Left ventricle myocardium superior (tissue), 1 donor: ENCODE measurements around the gene ANKMY2. TPM values are rescaled to one million over a fixed set of nuclear protein-coding genes. Genes with fewer than 3 reads are reported as not detected.
"Not testable (repeated sequence)": the region's sequence is repeated elsewhere in the genome, so short reads cannot be mapped to it uniquely, and the experiment has no call there.

ENCODE experiments used
- ATAC-seq: fragments of 200-7000 bp; cut with Tn5 transposase; one replicate; pipeline ENCODE4 v1.9.1; 2020; ENCODE audit warnings: mild to moderate bottlenecking, moderate library complexity
- DNase-seq: peaks from one replicate; pipeline ENCODE4 v3.0.0-alpha.2; 2020
- intact Hi-C: fragments of 100-400 bp; cut with micrococcal nuclease; formaldehyde crosslinking; loops from one replicate; pipeline ENCODE4 v1.11.0; 2022
- total RNA-seq: library from RNA; stranded (reverse); fragmentation: NEBNext Ultra II Directional; extraction: Animal tissue kit (Norgen Biotek cat#: 25700); gene quantifications from one replicate; pipeline ENCODE4 v1.2.1, GENCODE V29; 2021
- donor health status: DM: no; HTN: yes; CAD: no; lungs with severe emphysema.

Gene ANKMY2
- total RNA-seq, 1 donor from 2014 or later, result 24.6 TPM

DNA sequence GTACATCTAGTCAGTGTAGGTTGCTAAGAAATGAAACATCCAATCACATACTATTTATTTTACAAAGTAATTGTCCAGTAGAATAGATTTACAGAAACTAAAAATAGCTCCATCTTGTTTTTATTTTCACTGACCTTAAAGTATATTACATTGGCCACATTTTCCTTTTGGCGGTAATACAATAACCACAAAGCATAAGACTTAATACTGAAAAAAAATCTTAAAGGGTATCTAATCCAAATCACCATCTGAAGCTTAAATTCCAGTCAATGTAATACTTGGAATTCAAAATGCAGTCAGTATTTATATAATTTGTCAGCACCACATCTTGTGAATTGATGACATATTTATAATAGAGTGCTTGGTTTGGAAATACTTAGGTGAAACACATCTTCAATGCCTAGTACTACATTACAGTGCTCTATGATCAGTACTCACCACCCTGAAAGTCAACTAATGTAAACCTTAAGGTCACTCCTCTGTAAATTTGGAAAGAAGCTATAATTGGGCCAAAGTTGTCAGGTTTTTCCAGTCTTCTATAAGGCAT, 8.9 kb downstream of the ANKMY2 start:
- intact Hi-C loops, result no loop called here
- DNase-seq (no peak), ATAC-seq (no peak)

GRCh38 chr7:16634271-16634738, 11.2 kb downstream of the ANKMY2 start:
- ATAC-seq (peak; percentile 85), DNase-seq (no peak)
- intact Hi-C loops, result no loop called here

DNA sequence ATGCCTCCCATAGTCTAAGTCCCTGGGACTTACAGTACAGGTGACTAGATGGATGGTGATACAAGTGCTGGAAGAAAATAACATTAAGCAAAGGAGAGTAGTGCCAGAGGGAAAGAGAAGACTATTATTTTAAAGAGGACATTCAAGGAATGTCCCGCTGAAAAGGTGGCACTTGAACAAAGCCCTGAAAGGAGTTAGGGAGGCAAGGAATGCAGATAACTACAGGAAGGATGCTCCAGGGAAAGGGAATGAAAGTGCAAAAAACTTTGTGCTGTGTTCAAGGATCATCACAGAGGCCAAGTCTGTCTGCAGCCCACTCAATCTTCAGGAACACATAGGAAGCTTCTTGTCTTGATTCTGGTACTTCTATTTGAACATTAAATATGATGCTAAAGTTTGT, 14.9 kb downstream of the ANKMY2 start:
- ATAC-seq, result no peak
- intact Hi-C loops, result no loop called here
- no peak for DNase-seq

DNA sequence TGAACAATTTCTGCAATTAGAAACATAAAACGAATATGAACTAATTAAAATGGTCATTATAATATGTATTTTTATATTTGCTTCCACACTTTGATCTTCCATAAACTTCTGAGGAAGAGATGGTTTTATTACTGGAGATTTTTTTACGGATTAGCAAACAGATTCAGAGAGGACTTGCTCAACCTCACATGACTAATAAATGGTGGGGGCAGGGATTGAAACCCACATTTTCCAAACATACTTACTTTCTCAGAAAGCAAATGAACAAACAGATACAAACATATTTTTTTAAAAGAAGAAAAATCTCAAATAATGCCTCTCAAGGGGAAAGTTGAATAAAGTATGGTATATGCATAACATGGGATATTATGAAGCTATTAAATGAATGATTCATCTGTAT, 18.3 kb downstream of the ANKMY2 start:
- intact Hi-C loops, result no loop called here
- DNase-seq (no peak), ATAC-seq (no peak)

DNA sequence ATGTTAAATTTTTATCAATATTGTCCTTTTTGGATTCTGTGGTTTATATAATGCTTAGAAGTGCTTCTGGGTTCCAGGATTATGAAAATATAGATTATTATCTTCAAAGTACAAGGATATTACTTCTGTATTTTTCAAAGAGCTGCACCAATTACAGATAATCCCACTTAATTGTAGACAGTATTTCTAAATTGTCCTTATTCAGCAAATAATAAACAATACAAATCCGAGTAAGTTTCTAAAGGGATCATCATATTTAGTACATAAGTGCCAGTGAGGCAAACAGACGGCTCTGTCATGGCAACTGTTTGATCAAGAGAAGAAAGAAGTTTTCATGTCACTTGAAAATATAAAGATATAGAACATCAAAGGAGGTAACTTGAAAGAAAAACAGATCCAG, 19.2 kb downstream of the ANKMY2 start:
- DNase-seq (no peak), ATAC-seq (no peak)
- intact Hi-C loops, result no loop called here

DNA sequence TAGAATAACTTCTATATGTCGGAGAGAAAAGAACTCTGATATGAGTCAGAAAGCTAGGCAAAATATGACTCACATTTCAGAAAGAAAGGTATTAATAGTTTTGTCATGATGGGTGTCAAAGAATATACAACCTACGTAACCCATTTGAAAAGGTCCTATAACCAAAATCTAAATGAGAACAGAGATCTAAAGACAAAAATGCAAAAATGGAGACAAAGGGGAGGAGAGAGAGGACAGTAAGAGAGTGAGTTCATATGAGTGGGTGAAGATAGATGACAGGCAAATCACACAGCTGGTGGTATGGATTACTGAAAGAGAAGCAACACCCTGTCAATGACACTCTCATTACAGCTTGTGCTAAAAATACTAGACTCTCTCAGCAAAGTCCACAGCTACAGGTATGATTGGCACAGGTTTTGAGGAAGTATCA, 25.6 kb downstream of the ANKMY2 start:
- intact Hi-C loops, result no loop called here
- peak; percentile 65 for ATAC-seq
- no peak for DNase-seq

DNA sequence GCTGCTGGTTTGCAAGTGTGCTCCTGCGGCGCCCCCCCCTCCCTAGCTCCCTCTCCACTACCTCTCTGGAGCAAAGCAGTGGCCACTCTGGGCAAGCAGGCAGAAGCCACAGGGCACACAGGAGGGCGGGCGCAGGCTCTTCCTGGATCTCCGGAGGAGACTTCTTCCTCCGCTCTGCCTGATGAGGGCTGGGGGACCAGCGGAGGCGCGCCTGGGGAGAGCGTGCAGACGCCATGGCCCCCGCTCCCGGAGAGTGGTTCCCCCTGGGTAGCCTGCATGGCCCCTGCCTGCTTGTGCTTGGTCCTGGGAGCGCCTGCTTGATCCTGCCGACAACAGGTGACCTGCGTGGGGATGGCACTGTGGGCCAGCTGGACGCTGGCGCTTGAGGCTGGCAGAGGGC, 29.0 kb downstream of the ANKMY2 start:
- ATAC-seq (no peak), DNase-seq (no peak)
- intact Hi-C loops, result no loop called here

- ATAC-seq, result no peak
- intact Hi-C loops, result no loop called here
Observed at GRCh38 chr7:16616122-16616521, 29.4 kb downstream of the ANKMY2 start.

DNA sequence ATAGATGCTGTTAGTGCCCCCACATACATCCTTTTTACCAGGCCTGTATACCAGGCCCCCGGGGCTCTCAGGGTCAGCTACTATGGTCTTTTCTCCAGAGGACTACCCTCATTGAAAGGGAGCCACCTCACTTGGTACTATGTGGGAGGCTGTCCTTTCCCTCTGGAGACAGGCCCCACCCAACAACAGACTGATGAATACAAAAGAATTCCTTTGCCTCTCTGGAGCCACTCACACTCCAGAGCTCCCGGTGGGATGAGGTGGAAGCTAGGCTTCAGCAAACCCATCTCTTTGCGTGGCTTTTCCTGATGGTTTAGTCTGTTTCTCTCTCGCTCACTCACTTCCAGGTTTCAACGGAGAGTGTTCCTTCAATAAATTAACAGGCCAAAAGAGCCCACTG, 30.3 kb downstream of the ANKMY2 start:
- DNase-seq (no peak), ATAC-seq (no peak)
- intact Hi-C loops, result no loop called here

More at GRCh38 chr7:16616122-16616521, 29.4 kb downstream of the ANKMY2 start:
- no peak for DNase-seq

DNA sequence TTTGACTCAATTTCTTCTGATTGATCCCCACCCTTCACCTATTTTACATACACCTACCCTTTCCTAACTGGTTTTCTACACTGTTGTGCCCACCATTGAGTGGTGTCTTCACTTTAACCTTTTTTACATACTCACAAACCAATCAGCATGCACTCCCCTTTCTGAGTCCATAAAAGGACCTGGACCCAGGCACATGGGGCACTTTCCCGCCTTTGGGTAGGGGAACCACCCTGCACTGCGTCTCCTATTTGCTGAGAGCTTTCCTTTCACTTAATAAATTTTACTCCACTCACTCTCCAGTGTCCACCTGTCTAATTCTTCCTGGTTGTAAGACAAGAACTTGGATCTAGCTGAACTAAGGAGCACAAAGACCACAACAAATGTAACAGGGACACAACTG, 33.8 kb downstream of the ANKMY2 start:
- DNase-seq (no peak), ATAC-seq (no peak)
- intact Hi-C loops, result no loop called here

DNA sequence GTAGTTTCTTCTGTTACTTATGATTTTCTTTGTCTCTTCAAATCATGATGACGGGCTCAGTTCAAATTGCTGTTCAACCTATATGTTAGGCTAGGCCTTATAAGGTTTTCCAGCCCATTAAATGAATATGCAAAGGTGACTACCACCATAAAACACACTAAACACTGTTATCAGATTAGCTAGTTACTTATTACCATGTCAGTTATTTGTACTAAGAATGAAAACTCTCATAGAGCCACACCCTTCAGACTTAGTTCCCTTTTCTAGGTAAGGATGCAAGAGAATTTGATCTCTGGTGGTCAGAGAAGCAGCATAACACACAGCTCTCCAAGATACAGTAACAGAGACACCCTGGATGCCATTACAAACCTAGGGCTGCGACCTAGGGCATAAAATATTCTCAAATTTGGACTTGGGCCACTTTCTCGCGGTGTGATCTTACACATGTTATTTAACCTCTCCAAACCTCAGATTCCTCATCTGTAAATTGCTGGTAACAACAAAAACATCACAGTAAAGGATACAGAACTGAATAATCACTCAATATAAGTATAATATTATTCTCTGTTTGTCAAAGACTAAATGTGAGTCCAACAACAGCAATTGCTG, 35.6 kb downstream of the ANKMY2 start:
- intact Hi-C loops, result no loop called here
- no peak for ATAC-seq
- DNase-seq, result no peak

- DNase-seq, result no peak
- no peak for ATAC-seq
- intact Hi-C loops, result no loop called here
Observed at GRCh38 chr7:16606704-16607103, 38.9 kb downstream of the ANKMY2 start.

GRCh38 chr7:16604054-16604453, 41.5 kb downstream of the ANKMY2 start:
- ATAC-seq (no peak), DNase-seq (no peak)
- intact Hi-C loops, result no loop called here

- no peak for ATAC-seq
- DNase-seq, result no peak
- intact Hi-C loops, result no loop called here
Observed at GRCh38 chr7:16603633-16604032, 41.9 kb downstream of the ANKMY2 start.

DNA sequence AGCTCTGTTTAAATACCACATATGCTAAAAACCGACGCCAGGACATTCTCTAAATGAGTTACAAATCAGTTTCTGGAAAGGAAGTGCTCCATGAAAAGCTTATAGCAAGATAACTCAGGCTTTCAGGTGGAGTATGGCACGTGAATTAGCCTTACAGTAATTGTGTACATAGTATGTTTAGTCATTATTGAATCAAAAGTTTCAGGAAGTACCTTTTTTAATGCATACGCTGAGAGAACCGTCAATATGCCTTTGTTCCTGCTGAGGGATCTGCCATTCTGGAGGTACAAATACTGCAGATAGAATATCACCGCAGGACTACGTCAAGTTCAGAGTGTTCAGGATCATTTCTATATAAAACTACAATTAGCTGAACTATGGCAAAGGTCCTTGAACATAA, 45.7 kb downstream of the ANKMY2 start:
- no peak for DNase-seq
- intact Hi-C loops, result no loop called here

DNA sequence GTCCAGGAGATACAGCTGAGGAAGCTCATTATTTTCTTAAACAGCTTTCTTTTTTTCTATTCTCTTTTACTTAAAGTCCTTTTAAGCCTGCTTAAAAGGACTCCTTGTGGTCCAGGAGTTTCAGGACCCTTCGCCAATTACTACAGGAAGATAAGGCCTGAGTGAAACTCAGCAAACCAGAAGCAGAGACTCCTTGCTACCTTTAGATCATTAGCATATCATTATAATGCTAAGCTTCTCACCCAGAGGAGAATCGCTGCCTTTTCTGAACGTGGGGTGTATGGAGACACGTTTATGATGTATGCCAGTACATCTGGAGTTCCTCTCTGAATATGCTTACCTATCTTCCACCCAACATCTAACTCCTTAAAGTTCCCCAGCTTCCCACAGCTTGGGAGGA, 47.5 kb downstream of the ANKMY2 start:
- intact Hi-C loops, result no loop called here
- DNase-seq, result no peak
- ATAC-seq, result no peak

More for the DNA sequence above, 45.7 kb downstream of the ANKMY2 start:
- ATAC-seq, result no peak

DNA sequence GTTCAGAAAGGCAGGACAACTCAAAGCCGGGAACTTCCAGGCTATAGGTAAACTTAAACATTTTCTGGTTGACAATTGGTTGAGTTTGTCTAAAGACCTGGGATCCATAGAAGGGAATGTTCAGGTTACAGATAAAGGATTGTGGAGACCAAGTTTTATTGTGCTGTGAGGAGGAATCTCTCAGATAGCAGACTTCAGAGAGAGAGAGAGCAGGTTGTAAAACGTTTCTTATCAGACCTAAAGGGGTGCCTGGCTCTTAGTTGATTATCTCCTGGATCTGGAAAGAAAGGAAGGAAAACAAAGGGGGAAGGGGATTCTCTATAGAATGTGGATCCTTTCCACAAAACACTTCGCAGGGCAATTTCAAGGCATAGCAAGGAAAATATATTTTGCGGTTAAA, 50.0 kb downstream of the ANKMY2 start:
- ATAC-seq, intact Hi-C loops, DNase-seq: not testable (repeated sequence)

DNA sequence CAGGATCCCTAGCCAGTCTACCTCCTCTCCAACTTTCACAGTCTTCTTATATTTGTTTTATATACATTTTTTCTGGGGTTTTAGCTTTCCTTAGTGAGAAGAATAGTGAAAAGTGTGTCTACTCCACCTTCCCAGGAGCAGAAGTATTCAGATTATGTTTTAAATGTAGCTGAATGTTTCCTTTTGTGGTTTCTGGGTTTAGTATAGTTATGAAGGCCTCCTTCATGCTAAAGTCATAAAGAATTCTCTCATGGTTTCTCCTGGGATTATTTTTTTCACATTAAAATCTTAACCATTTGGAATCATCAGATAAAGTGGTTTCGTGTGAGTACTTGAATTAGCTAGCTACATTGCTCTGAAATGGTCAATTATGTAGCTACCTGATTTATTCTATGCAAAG, 50.9 kb downstream of the ANKMY2 start:
- intact Hi-C loops, result no loop called here
- DNase-seq (no peak), ATAC-seq (no peak)

DNA sequence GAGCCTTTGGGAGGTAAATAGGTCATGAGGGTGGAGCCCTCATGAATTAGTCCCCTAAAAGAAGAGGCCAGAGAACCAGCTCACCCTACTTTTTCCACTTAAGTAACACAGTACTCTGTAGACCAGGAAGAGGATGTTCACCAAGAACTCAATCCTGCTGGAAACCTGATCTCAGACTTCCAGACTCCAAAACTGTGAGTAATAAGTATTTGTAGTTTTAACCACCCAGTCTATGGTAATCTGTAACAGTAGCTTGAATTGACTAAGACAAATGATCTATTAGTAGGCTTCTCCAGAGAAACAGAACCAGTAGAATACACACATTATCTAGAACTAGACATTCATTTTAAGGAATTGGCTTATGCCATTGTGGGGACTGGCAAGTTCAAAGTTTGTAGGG, 51.5 kb downstream of the ANKMY2 start:
- no peak for DNase-seq
- intact Hi-C loops, result no loop called here
- ATAC-seq, result no peak

GRCh38 chr7:16592395-16592794, 53.2 kb downstream of the ANKMY2 start:
- ATAC-seq (no peak), DNase-seq (no peak)
- intact Hi-C loops, result no loop called here

DNA sequence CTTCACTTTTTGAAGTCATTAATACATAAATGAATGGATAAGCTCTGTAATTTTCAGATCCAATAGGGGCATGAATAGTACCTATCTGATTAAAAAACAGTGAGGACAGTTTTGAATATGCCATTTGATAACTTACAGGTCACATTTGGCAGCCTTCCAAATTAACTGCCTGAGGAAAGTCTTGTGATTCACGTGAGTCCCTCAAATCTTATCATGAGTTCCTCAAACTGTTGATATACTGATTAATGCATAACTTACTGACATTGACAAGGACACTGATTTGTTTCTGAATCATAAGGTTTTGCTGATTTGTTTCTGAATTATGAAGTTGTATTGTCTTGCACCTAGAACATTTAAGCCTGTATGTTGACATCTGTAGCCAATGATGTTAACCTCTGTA, 55.1 kb downstream of the ANKMY2 start:
- ATAC-seq, result no peak
- intact Hi-C loops, result no loop called here
- no peak for DNase-seq
